ENCODE data around the gene DOK3. TPM values are rescaled to one million over a fixed set of nuclear protein-coding genes. Genes with fewer than 3 reads are reported as not detected.

The DOK3 gene
- total and polyA plus RNA-seq, 4 donors: 15.6 to 146 (median 47.8) TPM

DNA sequence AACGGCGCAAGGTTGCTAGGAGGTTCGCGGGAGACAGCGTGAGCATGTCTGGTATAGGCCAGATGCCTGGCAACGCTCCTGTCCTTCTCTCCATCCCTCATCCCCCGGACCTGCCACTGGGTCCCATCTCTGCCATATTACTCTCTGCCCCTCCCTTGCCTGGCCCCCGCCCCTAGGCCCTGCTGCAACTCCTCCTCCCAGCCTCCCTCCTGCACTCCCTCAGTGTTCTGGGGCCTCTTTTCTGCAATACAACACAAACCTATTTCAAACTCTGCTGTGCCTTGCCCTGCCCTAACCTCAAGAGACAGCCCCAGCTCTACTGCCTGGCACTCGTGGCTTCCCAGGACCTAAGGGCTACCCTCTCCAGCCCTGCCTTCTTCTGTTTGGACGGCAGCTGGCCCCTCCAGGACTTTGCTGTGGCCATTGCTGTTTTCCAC, 27.2 kb downstream of the DOK3 start:
- peaks cover 0 to 33% (median 14%) of the 10 kb centered on the region in 4 donors for H3K36me3 ChIP-seq (ENCODE audit: control insufficient read depth in 4 of 4, insufficient read depth in 4 of 4, low read length in 4 of 4)
- no peak overlapping the region for H3K9ac ChIP-seq (ENCODE audit: insufficient read depth in 1 of 2, low read length in 2 of 2)
- TF ChIP-seq, protein P1, sequence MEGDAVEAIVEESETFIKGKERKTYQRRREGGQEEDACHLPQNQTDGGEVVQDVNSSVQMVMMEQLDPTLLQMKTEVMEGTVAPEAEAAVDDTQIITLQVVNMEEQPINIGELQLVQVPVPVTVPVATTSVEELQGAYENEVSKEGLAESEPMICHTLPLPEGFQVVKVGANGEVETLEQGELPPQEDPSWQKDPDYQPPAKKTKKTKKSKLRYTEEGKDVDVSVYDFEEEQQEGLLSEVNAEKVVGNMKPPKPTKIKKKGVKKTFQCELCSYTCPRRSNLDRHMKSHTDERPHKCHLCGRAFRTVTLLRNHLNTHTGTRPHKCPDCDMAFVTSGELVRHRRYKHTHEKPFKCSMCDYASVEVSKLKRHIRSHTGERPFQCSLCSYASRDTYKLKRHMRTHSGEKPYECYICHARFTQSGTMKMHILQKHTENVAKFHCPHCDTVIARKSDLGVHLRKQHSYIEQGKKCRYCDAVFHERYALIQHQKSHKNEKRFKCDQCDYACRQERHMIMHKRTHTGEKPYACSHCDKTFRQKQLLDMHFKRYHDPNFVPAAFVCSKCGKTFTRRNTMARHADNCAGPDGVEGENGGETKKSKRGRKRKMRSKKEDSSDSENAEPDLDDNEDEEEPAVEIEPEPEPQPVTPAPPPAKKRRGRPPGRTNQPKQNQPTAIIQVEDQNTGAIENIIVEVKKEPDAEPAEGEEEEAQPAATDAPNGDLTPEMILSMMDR (IDR thresholded peaks at IDR 0.05; ENCODE audit: control extremely low read depth, extremely low read depth): no peak
- no peak for DNase-seq
- no peak overlapping the region for H3K27ac ChIP-seq (ENCODE audit: low read depth in 1 of 2, low read length in 1 of 2)
- no peak overlapping the region for H3K4me3 ChIP-seq
- no peaks in the 10 kb centered on the region for H3K27me3 ChIP-seq (ENCODE audit: control insufficient read depth in 3 of 3, insufficient read depth in 3 of 3, low read length in 2 of 3)
- no peak for ATAC-seq (ENCODE audit: insufficient read depth, low FRiP score)
- H3K9me3 ChIP-seq (ENCODE audit: control insufficient read depth in 4 of 4, insufficient read depth in 3 of 4, low read length in 3 of 4): peaks cover 0 to 3% (median 0%) of the 10 kb centered on the region in 4 donors
- WGBS, 2 donors: 92 to 94% methylated on average over 10 of the region's 10 CpGs
- H3K4me1 ChIP-seq (ENCODE audit: control insufficient read depth in 5 of 5, insufficient read depth in 5 of 5, low read length in 5 of 5): peaks cover 3 to 16% (median 9%) of the 10 kb centered on the region in 5 donors

DNA sequence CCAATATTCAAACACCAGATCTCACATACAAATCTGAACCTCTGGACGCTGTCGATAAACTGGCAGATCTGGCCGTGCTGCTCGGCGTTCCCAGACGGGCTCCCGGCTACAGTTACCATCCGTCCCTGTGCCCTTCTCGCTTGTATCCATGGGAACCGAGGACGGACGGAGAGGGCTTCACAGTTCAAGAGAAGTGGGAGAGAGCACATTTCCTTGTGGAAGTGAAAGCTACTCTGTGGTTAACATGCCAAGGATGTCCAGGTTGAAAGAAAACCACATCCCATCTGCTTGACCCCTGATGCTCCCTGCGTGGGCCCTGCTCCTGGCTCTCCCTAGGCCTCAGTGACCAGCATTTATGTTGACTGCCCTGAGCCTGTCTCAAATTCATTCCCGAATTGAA, 29.9 kb downstream of the DOK3 start:
- ATAC-seq (ENCODE audit: insufficient read depth, low FRiP score) (no peak), DNase-seq (peak in 2 of 3 donors; percentile 46 to 56)
- peak overlapping the region in 1 of 2 donors; percentile 51 for H3K27ac ChIP-seq (ENCODE audit: low read depth in 1 of 2, low read length in 1 of 2)
- peaks cover 3 to 22% (median 9%) of the 10 kb centered on the region in 5 donors for H3K4me1 ChIP-seq (ENCODE audit: control insufficient read depth in 5 of 5, insufficient read depth in 5 of 5, low read length in 5 of 5)
- no peaks in the 10 kb centered on the region for H3K27me3 ChIP-seq (ENCODE audit: control insufficient read depth in 3 of 3, insufficient read depth in 3 of 3, low read length in 2 of 3)
- H3K9ac ChIP-seq (ENCODE audit: insufficient read depth in 1 of 2, low read length in 2 of 2): peak overlapping the region in 1 of 2 donors; percentile 35
- H3K36me3 ChIP-seq (ENCODE audit: control insufficient read depth in 4 of 4, insufficient read depth in 4 of 4, low read length in 4 of 4): peaks cover 0 to 25% (median 6%) of the 10 kb centered on the region in 4 donors
- 60 to 64% methylated on average over 14 of the region's 14 CpGs for WGBS, 2 donors
- TF ChIP-seq, protein P1 (IDR thresholded peaks at IDR 0.05; ENCODE audit: control extremely low read depth, extremely low read depth): no peak
- no peak overlapping the region for H3K4me3 ChIP-seq
- no peaks in the 10 kb centered on the region for H3K9me3 ChIP-seq (ENCODE audit: control insufficient read depth in 4 of 4, insufficient read depth in 3 of 4, low read length in 3 of 4)

DNA sequence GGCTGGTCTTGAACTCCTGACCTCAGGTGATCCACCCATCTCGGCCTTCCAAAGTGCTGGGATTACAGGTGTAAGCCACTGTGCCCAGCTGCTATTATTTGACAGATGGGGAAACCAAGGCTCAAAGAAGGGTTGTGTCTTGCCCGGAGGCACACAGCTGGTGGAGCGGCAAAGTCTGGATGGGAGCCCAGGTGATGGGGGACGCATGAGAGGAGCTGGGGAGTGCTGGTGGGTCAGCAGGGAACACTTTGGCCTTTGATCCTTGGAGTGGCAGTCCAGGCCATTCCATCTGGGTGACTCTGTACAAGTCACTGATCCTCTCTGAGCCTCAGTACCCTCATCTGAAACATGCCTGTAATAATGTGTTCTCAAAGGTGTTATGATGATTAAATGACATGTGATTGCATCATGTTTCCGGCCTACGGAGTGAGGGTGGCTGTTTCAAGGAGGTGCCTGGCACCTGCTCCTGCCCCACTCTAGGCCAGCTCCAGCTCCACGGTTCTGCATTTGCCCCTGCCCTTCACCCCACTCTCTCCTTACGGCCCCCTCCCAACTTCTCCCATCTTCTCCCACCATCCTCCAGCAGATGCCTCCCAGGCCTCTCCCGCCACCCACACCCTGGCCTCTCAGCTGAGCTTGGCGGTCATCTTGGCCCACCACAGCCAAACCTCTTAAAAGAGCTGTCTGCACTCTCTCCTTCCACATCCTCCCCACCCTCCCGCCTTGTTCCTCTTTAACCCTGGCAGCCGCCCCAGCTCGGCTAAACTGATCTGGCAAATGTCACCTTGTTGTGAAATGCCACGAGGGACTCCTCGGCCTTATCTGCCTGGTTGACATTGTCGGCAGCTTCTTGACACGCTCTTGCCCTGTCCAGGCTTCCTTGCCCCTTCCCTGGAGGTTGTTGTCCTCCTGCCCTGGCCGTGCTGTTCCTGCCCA, 30.6 kb downstream of the DOK3 start:
- WGBS, 2 donors: 30 to 32% methylated on average over 18 of the region's 18 CpGs
- peak; percentile 52 for ATAC-seq (ENCODE audit: insufficient read depth, low FRiP score)
- peaks cover 0 to 20% (median 3%) of the 10 kb centered on the region in 4 donors for H3K36me3 ChIP-seq (ENCODE audit: control insufficient read depth in 4 of 4, insufficient read depth in 4 of 4, low read length in 4 of 4)
- H3K4me3 ChIP-seq: no peak overlapping the region
- H3K9me3 ChIP-seq (ENCODE audit: control insufficient read depth in 4 of 4, insufficient read depth in 3 of 4, low read length in 3 of 4): no peaks in the 10 kb centered on the region
- DNase-seq: peak; percentile 82 to 91 (median 87)
- H3K4me1 ChIP-seq (ENCODE audit: control insufficient read depth in 5 of 5, insufficient read depth in 5 of 5, low read length in 5 of 5): peaks cover 3 to 30% (median 12%) of the 10 kb centered on the region in 5 donors
- TF ChIP-seq, protein P1 (IDR thresholded peaks at IDR 0.05; ENCODE audit: control extremely low read depth, extremely low read depth): no peak
- no peaks in the 10 kb centered on the region for H3K27me3 ChIP-seq (ENCODE audit: control insufficient read depth in 3 of 3, insufficient read depth in 3 of 3, low read length in 2 of 3)
- no peak overlapping the region for H3K9ac ChIP-seq (ENCODE audit: insufficient read depth in 1 of 2, low read length in 2 of 2)
- peak overlapping the region; percentile 55 to 80 for H3K27ac ChIP-seq (ENCODE audit: low read depth in 1 of 2, low read length in 1 of 2)
